ENCODE results near the gene UBTD2. TPM values are rescaled to one million over a fixed set of nuclear protein-coding genes. Genes with fewer than 3 reads are reported as not detected.
A peak's percentile ranks its signal among the peaks of the same experiment; 100 is the strongest.

Gene UBTD2
- total RNA-seq, 1 donor from 2014 or later = 45.9 TPM

- Histone ChIP-seq H3K9ac (ENCODE audit: low read depth in 1 of 3, low read length in 3 of 3) (no peak overlapping the region), H3K9me3 (ENCODE audit: control insufficient read depth in 3 of 3, low read length in 3 of 3) (no peaks in the 10 kb centered on the region), H3K4me3 (ENCODE audit: low read length in 3 of 3) (no peak overlapping the region), H3K36me3 (ENCODE audit: control insufficient read depth in 3 of 3, insufficient read depth in 3 of 3, low read length in 3 of 3) (no peaks in the 10 kb centered on the region), H3K4me1 (ENCODE audit: control insufficient read depth in 3 of 3, insufficient read depth in 3 of 3, low read length in 3 of 3) (peaks cover 47 to 61% (median 47%) of the 10 kb centered on the region in 3 donors), H3K27ac (ENCODE audit: low read depth, low read length) (no peak overlapping the region), H3K27me3 (ENCODE audit: control insufficient read depth in 3 of 3, insufficient read depth in 3 of 3, low read length in 3 of 3) (no peaks in the 10 kb centered on the region)
These were observed 118.1 kb downstream of the UBTD2 start for GRCh38 chr5:172165465-172165864.

GRCh38 chr5:172164769-172165212, 118.8 kb downstream of the UBTD2 start:
- H3K27me3 ChIP-seq (ENCODE audit: control insufficient read depth in 3 of 3, insufficient read depth in 3 of 3, low read length in 3 of 3) = no peaks in the 10 kb centered on the region
- no peak overlapping the region for H3K4me3 ChIP-seq (ENCODE audit: low read length in 3 of 3)
- no peaks in the 10 kb centered on the region for H3K9me3 ChIP-seq (ENCODE audit: control insufficient read depth in 3 of 3, low read length in 3 of 3)
- H3K27ac ChIP-seq (ENCODE audit: low read depth, low read length) = no peak overlapping the region
- no peaks in the 10 kb centered on the region for H3K36me3 ChIP-seq (ENCODE audit: control insufficient read depth in 3 of 3, insufficient read depth in 3 of 3, low read length in 3 of 3)
- no peak overlapping the region for H3K9ac ChIP-seq (ENCODE audit: low read depth in 1 of 3, low read length in 3 of 3)
- H3K4me1 ChIP-seq (ENCODE audit: control insufficient read depth in 3 of 3, insufficient read depth in 3 of 3, low read length in 3 of 3) = peaks cover 42 to 55% (median 45%) of the 10 kb centered on the region in 3 donors

- Histone ChIP-seq H3K27ac (ENCODE audit: low read depth, low read length) (peak overlapping the region; percentile 36), H3K4me1 (ENCODE audit: control insufficient read depth in 3 of 3, insufficient read depth in 3 of 3, low read length in 3 of 3) (peaks cover 28 to 41% (median 34%) of the 10 kb centered on the region in 3 donors), H3K4me3 (ENCODE audit: low read length in 3 of 3) (no peak overlapping the region), H3K9me3 (ENCODE audit: control insufficient read depth in 3 of 3, low read length in 3 of 3) (no peaks in the 10 kb centered on the region), H3K27me3 (ENCODE audit: control insufficient read depth in 3 of 3, insufficient read depth in 3 of 3, low read length in 3 of 3) (no peaks in the 10 kb centered on the region), H3K9ac (ENCODE audit: low read depth in 1 of 3, low read length in 3 of 3) (no peak overlapping the region), H3K36me3 (ENCODE audit: control insufficient read depth in 3 of 3, insufficient read depth in 3 of 3, low read length in 3 of 3) (no peaks in the 10 kb centered on the region)
These were observed 120.2 kb downstream of the UBTD2 start for GRCh38 chr5:172163346-172163745.

GRCh38 chr5:172162987-172163343, 120.6 kb downstream of the UBTD2 start:
- peaks cover 24 to 37% (median 31%) of the 10 kb centered on the region in 3 donors for H3K4me1 ChIP-seq (ENCODE audit: control insufficient read depth in 3 of 3, insufficient read depth in 3 of 3, low read length in 3 of 3)
- H3K27ac ChIP-seq (ENCODE audit: low read depth, low read length) = peak overlapping the region; percentile 36
- no peak overlapping the region for H3K4me3 ChIP-seq (ENCODE audit: low read length in 3 of 3)

GRCh38 chr5:172162323-172162986, 121.1 kb downstream of the UBTD2 start:
- no peak overlapping the region for H3K27ac ChIP-seq (ENCODE audit: low read depth, low read length)
- H3K9ac ChIP-seq (ENCODE audit: low read depth in 1 of 3, low read length in 3 of 3) = no peak overlapping the region
- H3K4me1 ChIP-seq (ENCODE audit: control insufficient read depth in 3 of 3, insufficient read depth in 3 of 3, low read length in 3 of 3) = peaks cover 19 to 32% (median 25%) of the 10 kb centered on the region in 3 donors
- H3K4me3 ChIP-seq (ENCODE audit: low read length in 3 of 3) = no peak overlapping the region
- no peaks in the 10 kb centered on the region for H3K9me3 ChIP-seq (ENCODE audit: control insufficient read depth in 3 of 3, low read length in 3 of 3)
- H3K27me3 ChIP-seq (ENCODE audit: control insufficient read depth in 3 of 3, insufficient read depth in 3 of 3, low read length in 3 of 3) = no peaks in the 10 kb centered on the region
- no peaks in the 10 kb centered on the region for H3K36me3 ChIP-seq (ENCODE audit: control insufficient read depth in 3 of 3, insufficient read depth in 3 of 3, low read length in 3 of 3)

More at GRCh38 chr5:172162987-172163343, 120.6 kb downstream of the UBTD2 start:
- Histone ChIP-seq H3K9ac (ENCODE audit: low read depth in 1 of 3, low read length in 3 of 3) (no peak overlapping the region), H3K36me3 (ENCODE audit: control insufficient read depth in 3 of 3, insufficient read depth in 3 of 3, low read length in 3 of 3) (no peaks in the 10 kb centered on the region), H3K27me3 (ENCODE audit: control insufficient read depth in 3 of 3, insufficient read depth in 3 of 3, low read length in 3 of 3) (no peaks in the 10 kb centered on the region), H3K9me3 (ENCODE audit: control insufficient read depth in 3 of 3, low read length in 3 of 3) (no peaks in the 10 kb centered on the region)

- Histone ChIP-seq H3K36me3 (ENCODE audit: control insufficient read depth in 3 of 3, insufficient read depth in 3 of 3, low read length in 3 of 3) (peaks cover 0 to 3% (median 0%) of the 10 kb centered on the region in 3 donors), H3K27ac (ENCODE audit: low read depth, low read length) (no peak overlapping the region), H3K9ac (ENCODE audit: low read depth in 1 of 3, low read length in 3 of 3) (no peak overlapping the region), H3K27me3 (ENCODE audit: control insufficient read depth in 3 of 3, insufficient read depth in 3 of 3, low read length in 3 of 3) (no peaks in the 10 kb centered on the region), H3K9me3 (ENCODE audit: control insufficient read depth in 3 of 3, low read length in 3 of 3) (no peaks in the 10 kb centered on the region), H3K4me3 (ENCODE audit: low read length in 3 of 3) (no peak overlapping the region), H3K4me1 (ENCODE audit: control insufficient read depth in 3 of 3, insufficient read depth in 3 of 3, low read length in 3 of 3) (peaks cover 23 to 31% (median 26%) of the 10 kb centered on the region in 3 donors)
These were observed 123.1 kb downstream of the UBTD2 start for GRCh38 chr5:172160506-172160905.

Small RNA genes lying within 50 kb of the gene (small RNA-seq; reads per million reads assigned to genes)
- gene RF00191 = not detected

Other genes starting within 250 kb of the UBTD2 start
- gene STK10, start 95.5 kb downstream of the UBTD2 start, total RNA-seq = 12.0 TPM
- not detected for gene EFCAB9, start 89.6 kb downstream of the UBTD2 start, total RNA-seq
- 12.0 TPM for gene SH3PXD2B, start 170.8 kb upstream of the UBTD2 start, total RNA-seq

All from skeletal muscle tissue (tissue), 5 donors.